Prostate gland (tissue), 2 donors: ENCODE measurements around the gene CLASP1.

Source experiments
- CTCF ChIP-seq, 4 experiments: fragments of 200-600 bp in 2 of 4; fragments of 450-650 bp in 2 of 4; sonication (generic) in 2 of 4; IDR thresholded peaks; 1 replicate in 3 of 4; 2 replicates in 1 of 4; pipeline ENCODE4 v1.5.1; 2016 to 2019; ENCODE audit warnings: antibody characterized with exemption in 4 of 4, mild to moderate bottlenecking in 2 of 4, moderate library complexity in 2 of 4
- POLR2A ChIP-seq: fragments of 450-650 bp; IDR thresholded peaks from one replicate; pipeline ENCODE4 v1.6.1; 2016; ENCODE audit warnings: antibody characterized with exemption, mild to moderate bottlenecking
- POLR2AphosphoS5 ChIP-seq: sonication (generic); formaldehyde crosslinking; IDR thresholded peaks from one replicate; pipeline ENCODE4 v1.6.1; 2017; ENCODE audit warnings: antibody characterized with exemption

GRCh38 chr2:121634354-121635307 lies 14.6 kb downstream of the CLASP1 start:
- TF ChIP-seq CTCF (IDR thresholded peaks at IDR 0.05) (no peak), POLR2A (no peak), POLR2AphosphoS5 (peak; percentile 33)
